GM12878 (cell line): ENCODE measurements around the gene NAV2. TPM values are rescaled to one million over a fixed set of nuclear protein-coding genes. Genes with fewer than 3 reads are reported as not detected.

Source experiments
- ATAC-seq: fragments of 200-7000 bp; cut with Tn5 transposase; 3 replicates; pipeline ENCODE4 v1.9.1; 2020; ENCODE audit warnings: mild to moderate bottlenecking, moderate library complexity
- BruUV-seq: library from RNA; stranded (reverse); fragments of 400-500 nt; replicated peaks from 2 replicates; lab custom pipeline; 2021; lab: Mats Ljungman, UMichigan
- CTCF ChIA-PET: fragments of 300-600 bp; sonication (Branson Sonifier 250); formaldehyde crosslinking; extraction: SDS; loops from one replicate; lab custom pipeline; 2021; ENCODE audit warnings: inconsistent platforms; lab: Yijun Ruan, JAX
- POLR2A ChIA-PET: fragments of 350-600 bp; formaldehyde crosslinking; extraction: SDS; loops from one replicate; lab custom pipeline; 2021; ENCODE audit warnings: inconsistent platforms; lab: Charles Lee
- RAD21 ChIA-PET: fragments of 300-600 bp; sonication (Branson Sonifier 250); formaldehyde crosslinking; loops from one replicate; lab custom pipeline; 2023; ENCODE audit warnings: antibody characterized with exemption; ENCODE audit not compliant: unreplicated experiment; lab: Charles Lee
- SMC1A ChIA-PET: fragments of 300-600 bp; sonication (Branson Sonifier 250); formaldehyde crosslinking; loops from one replicate; lab custom pipeline; 2023; ENCODE audit not compliant: unreplicated experiment, uncharacterized antibody; lab: Charles Lee
- DNase-seq: peaks from one replicate; pipeline ENCODE4 v3.0.0-alpha.2; 2011; ENCODE audit warnings: low read depth, low spot score
- FAIRE-seq: peaks from 3 replicates; lab custom pipeline; 2011; peaks lifted over from hg19 to GRCh38; lab: Jason Lieb, UNC
- H2AFZ ChIP-seq: 2 replicates; pipeline ENCODE4 v1.6.0; 2011; ENCODE audit warnings: low read depth, low read length, control low read depth; ENCODE audit not compliant: control insufficient read depth
- H3K27ac ChIP-seq: 2 replicates; pipeline ENCODE4 v1.5.1; 2011; ENCODE audit warnings: control low read depth; ENCODE audit not compliant: control insufficient read depth, insufficient read depth
- H3K27me3 ChIP-seq, 2 experiments: replicated peaks in 1 of 2; 2 replicates each; pipeline versions ENCODE4 v1.6.0 to v1.6.1; 2011; ENCODE audit warnings: low read length in 1 of 2; ENCODE audit not compliant: control insufficient read depth in 2 of 2, insufficient read depth in 2 of 2
- H3K36me3 ChIP-seq, 2 experiments: 2 replicates each; pipeline ENCODE4 v1.5.1; 2011; ENCODE audit warnings: low read length in 1 of 2; ENCODE audit not compliant: control insufficient read depth in 2 of 2, insufficient read depth in 2 of 2
- H3K4me1 ChIP-seq: 2 replicates; pipeline ENCODE4 v1.6.1; 2011; ENCODE audit warnings: mild to moderate bottlenecking, low read length, moderate library complexity, mixed read lengths; ENCODE audit not compliant: control insufficient read depth, insufficient read depth
- H3K4me2 ChIP-seq: 2 replicates; pipeline ENCODE4 v1.6.0; 2011; ENCODE audit warnings: control low read depth; ENCODE audit not compliant: control insufficient read depth, insufficient read depth
- H3K4me3 ChIP-seq: fragments of 200-600 bp; sonication (generic); 2 replicates; pipeline ENCODE4 v1.5.1; 2016
- H3K79me2 ChIP-seq: 2 replicates; pipeline ENCODE4 v1.6.0; 2011; ENCODE audit warnings: low read length; ENCODE audit not compliant: control insufficient read depth, insufficient read depth
- H3K9ac ChIP-seq: 2 replicates; pipeline ENCODE4 v1.8.0; 2011; ENCODE audit warnings: low read length, control low read depth, mixed read lengths; ENCODE audit not compliant: control insufficient read depth, insufficient read depth
- H3K9me3 ChIP-seq: replicated peaks from 3 replicates; pipeline ENCODE4 v1.5.1; 2011; ENCODE audit warnings: mild to moderate bottlenecking, low read length; ENCODE audit not compliant: control insufficient read depth, insufficient read depth
- H4K20me1 ChIP-seq: 2 replicates; pipeline ENCODE4 v1.6.0; 2011; ENCODE audit not compliant: control insufficient read depth, insufficient read depth
- BHLHE40 ChIP-seq, 2 experiments: fragments of 450-650 bp in 1 of 2; IDR thresholded peaks; 2 replicates each; pipeline ENCODE4 v1.6.1; 2011 to 2017; ENCODE audit warnings: low read depth in 2 of 2, borderline replicate concordance in 1 of 2, improper control_type of control experiment in 1 of 2, low read length in 1 of 2, mild to moderate bottlenecking in 1 of 2
- GABPA ChIP-seq: IDR thresholded peaks from 2 replicates; pipeline ENCODE4 v1.6.1; 2014; ENCODE audit warnings: antibody characterized with exemption, low read depth, mild to moderate bottlenecking, inconsistent platforms
- KAT2A ChIP-seq: conservative IDR thresholded peaks from 2 replicates; pipeline ENCODE4 v1.6.1; 2011; ENCODE audit warnings: low read depth, low read length; ENCODE audit not compliant: control insufficient read depth
- NFYA ChIP-seq: IDR thresholded peaks from 2 replicates; pipeline ENCODE4 v1.6.1; 2011; ENCODE audit warnings: low read depth, mild to moderate bottlenecking, low read length, improper control_type of control experiment, borderline replicate concordance
- POLR2A ChIP-seq: IDR thresholded peaks from 2 replicates; pipeline ENCODE4 v1.6.1; 2011; ENCODE audit warnings: low read depth, mild to moderate bottlenecking, low read length
- RAD51 ChIP-seq: fragments of 450-650 bp; IDR thresholded peaks from 2 replicates; pipeline ENCODE4 v1.6.1; 2016; ENCODE audit warnings: moderate library complexity, mild to moderate bottlenecking, inconsistent platforms
- RBBP5 ChIP-seq: fragments of 200-600 bp; sonication (generic); conservative IDR thresholded peaks from 2 replicates; pipeline ENCODE4 v1.6.1; 2016
- RELA ChIP-seq: fragments of 450-650 bp; IDR thresholded peaks from 2 replicates; pipeline ENCODE4 v1.8.0; 2014; ENCODE audit warnings: borderline replicate concordance; ENCODE audit not compliant: partially characterized antibody
- SPI1 ChIP-seq: IDR thresholded peaks from 2 replicates; pipeline ENCODE4 v1.6.1; 2011; ENCODE audit warnings: low read depth, mild to moderate bottlenecking, low read length, moderate library complexity, borderline replicate concordance; ENCODE audit not compliant: insufficient read depth
- SUPT20H ChIP-seq: IDR thresholded peaks from 2 replicates; pipeline ENCODE4 v1.6.1; 2011; ENCODE audit warnings: low read depth, mild to moderate bottlenecking, low read length, moderate library complexity, borderline replicate concordance; ENCODE audit not compliant: control insufficient read depth
- WGBS: methylation state at CpG from one replicate; pipeline ENCODE4 v1.1.6; 2016; ENCODE audit warnings: low lambda C conversion rate; ENCODE audit not compliant: insufficient replicate concordance, insufficient coverage; ENCODE audit errors: missing lambda C conversion rate; 5-methylcytosine and 5-hydroxymethylcytosine counted together
- in situ Hi-C: fragments of 300-500 bp; cut with MboI; formaldehyde crosslinking; loops from 9 replicates; pipeline ENCODE4 v1.14.3; 2018; ENCODE audit warnings: mixed read lengths
- intact Hi-C: fragments of 100-400 bp; cut with micrococcal nuclease; formaldehyde crosslinking; loops from one replicate; pipeline ENCODE4 v1.14.2; 2022; ENCODE audit not compliant: unreplicated experiment
- polyA plus RNA-seq, 11 experiments: library from polyadenylated mRNA; depleted of rRNA in 4 of 11; unstranded in 6 of 11; stranded (reverse) in 5 of 11; fragments of >200 nt; fragmentation: Nextera tagmentation in 4 of 11; fragmentation: Illumina TruSeq in 1 of 11; extraction: Ambion mirVana in 4 of 11; extraction: Trizol in 1 of 11; gene quantifications; 1 replicate in 1 of 11; 2 replicates in 10 of 11; pipeline versions ENCODE4 v1.2.1 to v1.2.3, GENCODE V29; 2011 to 2016; ENCODE audit warnings: inconsistent platforms in 2 of 11, missing spikeins in 2 of 11, low read depth in 1 of 11
- total RNA-seq, 4 experiments: library from RNA; depleted of rRNA in 3 of 4; stranded (reverse); fragments of >200 nt in 3 of 4; fragmentation: Illumina TruSeq in 1 of 4; extraction: Trizol in 1 of 4; gene quantifications; 2 replicates each; pipeline versions ENCODE4 v1.2.1 to v1.2.3, GENCODE V29; 2013 to 2021
- TF ChIP-seq, protein P1 (sequence below): IDR thresholded peaks from 2 replicates; pipeline ENCODE4 v1.6.1; 2012; ENCODE audit warnings: low read length, inconsistent platforms
- TF ChIP-seq, protein P2 (sequence below): fragments of 450-650 bp; IDR thresholded peaks from 2 replicates; pipeline ENCODE4 v1.6.1; 2016; ENCODE audit warnings: mild to moderate bottlenecking
- TF ChIP-seq, protein P3 (sequence below): fragments of 450-650 bp; IDR thresholded peaks from 2 replicates; pipeline ENCODE4 v1.6.1; 2017; ENCODE audit warnings: mild to moderate bottlenecking, low read depth, inconsistent platforms; ENCODE audit not compliant: poor library complexity, severe bottlenecking

The NAV2 gene
- total and polyA plus RNA-seq, 10 of the 15 experiments (the other 5 are each of a cell fraction or from before 2014, with no cell fraction given) = 0.35 to 6.1 (median 1.1) TPM

DNA sequence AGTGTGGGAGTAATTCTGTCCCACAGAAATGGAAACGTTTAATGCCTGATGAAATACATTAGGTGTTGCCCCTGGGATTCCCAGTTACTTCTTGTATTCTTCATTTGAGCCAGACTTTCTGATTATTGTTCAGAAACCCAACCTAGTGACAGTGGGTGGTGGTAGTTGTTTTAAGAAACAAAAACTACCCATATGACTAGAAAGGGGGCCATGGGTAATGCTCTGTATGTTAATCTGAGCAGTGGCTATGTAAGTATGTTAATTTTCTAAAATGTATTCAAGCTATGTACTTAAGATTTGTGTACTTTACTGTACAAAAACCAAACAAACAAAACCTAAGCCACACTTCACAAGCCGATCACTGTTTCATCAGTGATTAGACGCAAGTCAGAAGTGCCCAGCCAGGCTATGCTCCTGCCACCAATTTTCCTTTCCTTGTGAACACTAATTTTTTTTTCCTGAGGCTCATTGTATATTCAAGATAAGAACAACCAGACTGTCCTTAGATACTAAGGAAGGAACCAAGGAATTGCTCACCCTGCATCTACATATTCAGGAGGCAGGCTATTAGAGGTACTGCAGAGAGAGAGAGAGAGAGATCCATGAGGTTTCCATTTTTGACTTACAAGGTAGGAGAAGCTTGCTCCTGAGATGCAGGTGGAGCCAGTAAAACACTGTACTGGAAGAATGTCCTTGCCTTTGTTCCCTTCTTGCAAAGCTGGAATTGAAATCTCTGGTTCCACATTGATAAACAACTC is 324.9 kb downstream of the NAV2 start (continued):
- TF ChIP-seq SPI1 (no peak), RBBP5 (no peak), RAD51 (no peak)
- TF ChIP-seq, protein P1, sequence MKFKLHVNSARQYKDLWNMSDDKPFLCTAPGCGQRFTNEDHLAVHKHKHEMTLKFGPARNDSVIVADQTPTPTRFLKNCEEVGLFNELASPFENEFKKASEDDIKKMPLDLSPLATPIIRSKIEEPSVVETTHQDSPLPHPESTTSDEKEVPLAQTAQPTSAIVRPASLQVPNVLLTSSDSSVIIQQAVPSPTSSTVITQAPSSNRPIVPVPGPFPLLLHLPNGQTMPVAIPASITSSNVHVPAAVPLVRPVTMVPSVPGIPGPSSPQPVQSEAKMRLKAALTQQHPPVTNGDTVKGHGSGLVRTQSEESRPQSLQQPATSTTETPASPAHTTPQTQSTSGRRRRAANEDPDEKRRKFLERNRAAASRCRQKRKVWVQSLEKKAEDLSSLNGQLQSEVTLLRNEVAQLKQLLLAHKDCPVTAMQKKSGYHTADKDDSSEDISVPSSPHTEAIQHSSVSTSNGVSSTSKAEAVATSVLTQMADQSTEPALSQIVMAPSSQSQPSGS = peak; percentile 62; the same call in 1 of the 2 replicates
- TF ChIP-seq, all 136 proteins: peak for 8

DNA sequence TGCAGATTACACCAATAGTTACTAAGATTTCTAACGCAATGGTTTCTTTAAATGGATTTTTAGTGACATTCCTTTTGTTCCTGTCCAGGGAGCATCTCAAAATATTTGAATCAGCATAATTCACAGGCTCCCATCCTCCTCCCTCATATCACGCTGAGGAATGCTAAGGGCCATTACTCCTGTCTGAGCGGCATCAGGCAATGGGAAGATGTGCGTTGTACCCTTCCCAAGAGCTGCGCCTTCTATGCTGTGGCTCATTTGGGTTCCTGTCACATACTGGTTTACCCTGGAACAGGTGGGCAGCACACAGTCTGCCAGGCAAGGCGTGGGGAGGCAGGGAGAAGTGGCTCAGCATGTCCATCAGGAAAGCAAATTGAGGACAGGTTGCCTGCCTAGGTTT is 325.8 kb downstream of the NAV2 start:
- WGBS = 76% methylated on average over 6 of the region's 6 CpGs
- no peak for ATAC-seq

More for the DNA sequence above, 325.8 kb downstream of the NAV2 start:
- Histone ChIP-seq H3K27me3 (no peaks in the 10 kb centered on the region), H3K4me1 (no peaks in the 10 kb centered on the region), H3K27ac (no peak overlapping the region), H3K79me2 (no peaks in the 10 kb centered on the region), H2AFZ (no peak overlapping the region), H3K4me3 (no peak overlapping the region), H3K4me2 (no peak overlapping the region), H3K9ac (no peak overlapping the region), H4K20me1 (no peaks in the 10 kb centered on the region), H3K36me3 (no peaks in the 10 kb centered on the region), H3K9me3 (no peaks in the 10 kb centered on the region)
- intact Hi-C loops = no loop called here
- FAIRE-seq (no peak), DNase-seq (no peak)
- in situ Hi-C loops = no loop called here
- BruUV-seq = no TSS peak
- ChIA-PET POLR2A (no interaction called here), CTCF (no interaction called here), SMC1A (interaction anchor here (1.1 kb wide), 1 partner anchor 9 kb away, joined by 3 read pairs; no protein-coding TSS in a partner anchor), RAD21 (no interaction called here)
- TF ChIP-seq, protein P2, sequence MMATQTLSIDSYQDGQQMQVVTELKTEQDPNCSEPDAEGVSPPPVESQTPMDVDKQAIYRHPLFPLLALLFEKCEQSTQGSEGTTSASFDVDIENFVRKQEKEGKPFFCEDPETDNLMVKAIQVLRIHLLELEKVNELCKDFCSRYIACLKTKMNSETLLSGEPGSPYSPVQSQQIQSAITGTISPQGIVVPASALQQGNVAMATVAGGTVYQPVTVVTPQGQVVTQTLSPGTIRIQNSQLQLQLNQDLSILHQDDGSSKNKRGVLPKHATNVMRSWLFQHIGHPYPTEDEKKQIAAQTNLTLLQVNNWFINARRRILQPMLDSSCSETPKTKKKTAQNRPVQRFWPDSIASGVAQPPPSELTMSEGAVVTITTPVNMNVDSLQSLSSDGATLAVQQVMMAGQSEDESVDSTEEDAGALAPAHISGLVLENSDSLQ = no peak
- TF ChIP-seq, protein P3, sequence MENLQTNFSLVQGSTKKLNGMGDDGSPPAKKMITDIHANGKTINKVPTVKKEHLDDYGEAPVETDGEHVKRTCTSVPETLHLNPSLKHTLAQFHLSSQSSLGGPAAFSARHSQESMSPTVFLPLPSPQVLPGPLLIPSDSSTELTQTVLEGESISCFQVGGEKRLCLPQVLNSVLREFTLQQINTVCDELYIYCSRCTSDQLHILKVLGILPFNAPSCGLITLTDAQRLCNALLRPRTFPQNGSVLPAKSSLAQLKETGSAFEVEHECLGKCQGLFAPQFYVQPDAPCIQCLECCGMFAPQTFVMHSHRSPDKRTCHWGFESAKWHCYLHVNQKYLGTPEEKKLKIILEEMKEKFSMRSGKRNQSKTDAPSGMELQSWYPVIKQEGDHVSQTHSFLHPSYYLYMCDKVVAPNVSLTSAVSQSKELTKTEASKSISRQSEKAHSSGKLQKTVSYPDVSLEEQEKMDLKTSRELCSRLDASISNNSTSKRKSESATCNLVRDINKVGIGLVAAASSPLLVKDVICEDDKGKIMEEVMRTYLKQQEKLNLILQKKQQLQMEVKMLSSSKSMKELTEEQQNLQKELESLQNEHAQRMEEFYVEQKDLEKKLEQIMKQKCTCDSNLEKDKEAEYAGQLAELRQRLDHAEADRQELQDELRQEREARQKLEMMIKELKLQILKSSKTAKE = no peak
- TF ChIP-seq SUPT20H (no peak), BHLHE40 (IDR thresholded peaks at IDR 0.05; ENCODE audit: borderline replicate concordance in 1 of 2, low read depth in 2 of 2, low read length in 1 of 2) (no peak), NFYA (no peak), RELA (no peak), POLR2A (no peak), KAT2A (no peak), GABPA (no peak)
